ENCODE results near the gene CYP2C9.

CYP2C9 gene

GRCh38 chr10:95039281-95039680 is 100.8 kb downstream of the CYP2C9 start:
- no peak for DNase-seq (ENCODE audit: low spot score)
